GM12878 (cell line): ENCODE measurements around the gene PLAAT3.

Experiments
- PAX8 ChIP-seq: fragments of 450-650 bp; IDR thresholded peaks from 2 replicates; pipeline ENCODE4 v1.6.1; 2017; ENCODE audit warnings: mild to moderate bottlenecking, moderate library complexity
- YY1 ChIP-seq: IDR thresholded peaks from 2 replicates; pipeline ENCODE4 v1.6.1; 2011; ENCODE audit warnings: low read depth, mild to moderate bottlenecking, low read length
- TF ChIP-seq, protein P1 (sequence below): IDR thresholded peaks from 2 replicates; pipeline ENCODE4 v1.6.1; 2012; ENCODE audit warnings: low read depth, low read length, improper control_type of control experiment

DNA sequence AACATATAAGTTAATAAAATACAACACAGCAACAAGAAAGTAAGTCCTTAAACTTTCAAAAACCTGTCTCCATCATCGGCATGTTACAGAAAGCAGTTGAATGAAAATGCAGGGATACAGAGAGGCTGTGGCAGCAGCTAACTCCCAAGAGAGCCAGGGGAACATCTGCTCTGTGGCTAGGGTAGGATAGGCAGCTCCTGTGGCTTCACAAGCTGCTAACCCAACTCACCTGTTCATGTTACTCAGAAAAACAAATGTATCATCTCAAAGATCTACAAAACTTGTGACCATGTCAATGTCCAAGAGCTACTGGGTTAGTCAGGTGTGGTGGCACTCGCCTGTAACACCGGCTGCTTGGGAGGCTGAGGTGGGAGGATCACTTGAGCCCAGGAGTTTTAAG, 15.2 kb upstream of the PLAAT3 start:
- no peak for TF ChIP-seq PAX8
- no peak for TF ChIP-seq YY1
- TF ChIP-seq, protein P1, sequence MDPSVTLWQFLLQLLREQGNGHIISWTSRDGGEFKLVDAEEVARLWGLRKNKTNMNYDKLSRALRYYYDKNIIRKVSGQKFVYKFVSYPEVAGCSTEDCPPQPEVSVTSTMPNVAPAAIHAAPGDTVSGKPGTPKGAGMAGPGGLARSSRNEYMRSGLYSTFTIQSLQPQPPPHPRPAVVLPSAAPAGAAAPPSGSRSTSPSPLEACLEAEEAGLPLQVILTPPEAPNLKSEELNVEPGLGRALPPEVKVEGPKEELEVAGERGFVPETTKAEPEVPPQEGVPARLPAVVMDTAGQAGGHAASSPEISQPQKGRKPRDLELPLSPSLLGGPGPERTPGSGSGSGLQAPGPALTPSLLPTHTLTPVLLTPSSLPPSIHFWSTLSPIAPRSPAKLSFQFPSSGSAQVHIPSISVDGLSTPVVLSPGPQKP = no peak
